Central memory CD4-positive, alpha-beta T cell (primary cell): ENCODE data around the gene BCAN.
A peak's percentile ranks its signal among the peaks of the same experiment; 100 is the strongest.
"Not testable (repeated sequence)": the region's sequence is repeated elsewhere in the genome, so short reads cannot be mapped to it uniquely, and the experiment has no call there.

Experiments used
- DNase-seq: peaks from one replicate; pipeline ENCODE4 v3.0.0; 2022

BCAN gene

GRCh38 chr1:156616463-156616862, 25.5 kb upstream of the BCAN start:
- DNase-seq = no peak

- no peak for DNase-seq
These were observed 22.9 kb upstream of the BCAN start, which contains the start of gene HAPLN2 for GRCh38 chr1:156618853-156619581. HAPLN2 (plus strand) TSS chr1:156619415; CDS start chr1:156623491, 4,076 bp downstream.

GRCh38 chr1:156619582-156619955, 22.3 kb upstream of the BCAN start:
- no peak for DNase-seq

GRCh38 chr1:156622581-156623297, 19.2 kb upstream of the BCAN start:
- DNase-seq = no peak

GRCh38 chr1:156623946-156624813, 17.7 kb upstream of the BCAN start:
- DNase-seq = peak; percentile 10

GRCh38 chr1:156624814-156625435, 17.0 kb upstream of the BCAN start:
- DNase-seq = no peak

- peak; percentile 58 for DNase-seq
These were observed 16.4 kb upstream of the BCAN start for GRCh38 chr1:156625436-156626078.

GRCh38 chr1:156626079-156626438, 15.9 kb upstream of the BCAN start:
- DNase-seq = no peak

GRCh38 chr1:156627313-156627880, 14.5 kb upstream of the BCAN start:
- DNase-seq = peak; percentile 8

- no peak for DNase-seq
These were observed 12.0 kb upstream of the BCAN start for GRCh38 chr1:156629823-156630449.

GRCh38 chr1:156631152-156631551, 10.8 kb upstream of the BCAN start:
- not testable (repeated sequence) for DNase-seq

- no peak for DNase-seq
These were observed 9.6 kb upstream of the BCAN start for GRCh38 chr1:156632355-156632754.

- no peak for DNase-seq
These were observed 3.5 kb upstream of the BCAN start for GRCh38 chr1:156638189-156638985.

GRCh38 chr1:156639601-156640101, 2.3 kb upstream of the BCAN start:
- no peak for DNase-seq

- no peak for DNase-seq
These were observed 843 bp upstream of the BCAN start for GRCh38 chr1:156640842-156641706.

GRCh38 chr1:156642265-156643048, 540 bp downstream of the BCAN start:
- DNase-seq = no peak

GRCh38 chr1:156643049-156643777, 1.3 kb downstream of the BCAN start:
- DNase-seq = no peak

GRCh38 chr1:156643778-156644092, 1.8 kb downstream of the BCAN start:
- DNase-seq = peak; percentile 35
